Activated CD4-positive, alpha-beta T cell treated with anti-CD3 and anti-CD28 coated beads, Interleukin-2, Interleukin-6, amounts not matched to agents 100 ng/mL and 50 ng/mL, durations not matched to agents 16 hours and 8 hours (primary cell): ENCODE results near the gene ARSA.
A peak's percentile ranks its signal among the peaks of the same experiment; 100 is the strongest.
"Not testable (repeated sequence)": the region's sequence is repeated elsewhere in the genome, so short reads cannot be mapped to it uniquely, and the experiment has no call there.

Experiments
- DNase-seq: peaks from one replicate; pipeline ENCODE4 v3.0.0-alpha.2; 2020

Gene ARSA

GRCh38 chr22:50654664-50655063 is 26.7 kb upstream of the ARSA start:
- DNase-seq, result not testable (repeated sequence)

DNA sequence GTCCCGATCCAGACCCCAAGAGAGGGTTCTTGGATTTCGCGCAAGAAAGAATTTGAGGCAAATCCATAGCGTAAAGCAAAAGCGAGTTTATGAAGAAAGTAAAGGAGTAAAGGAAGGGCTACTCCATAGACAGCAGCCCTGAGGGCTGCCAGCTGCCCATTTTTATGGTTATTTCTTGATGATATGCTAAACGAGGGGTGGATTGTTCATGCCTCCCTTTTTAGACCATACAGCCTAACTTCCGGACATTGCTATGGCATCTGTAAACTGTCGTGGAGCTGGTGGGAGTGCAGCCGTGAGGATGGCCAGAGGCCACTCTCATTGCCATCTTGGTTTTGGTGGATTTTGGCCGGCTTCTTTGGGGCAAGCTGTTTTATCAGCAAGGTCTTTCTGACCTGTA is 25.3 kb upstream of the ARSA start:
- DNase-seq, result no peak

DNA sequence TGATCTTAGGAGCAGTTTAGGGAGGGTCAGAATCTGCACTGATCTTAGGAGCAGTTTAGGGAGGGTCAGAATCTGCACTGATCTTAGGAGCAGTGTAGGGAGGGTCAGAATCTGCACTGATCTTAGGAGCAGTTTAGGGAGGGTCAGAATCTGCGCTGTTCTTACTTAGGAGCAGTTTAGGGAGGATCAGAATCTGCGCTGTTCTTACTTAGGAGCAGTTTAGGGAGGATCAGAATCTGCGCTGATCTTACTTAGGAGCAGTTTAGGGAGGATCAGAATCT is 15.8 kb upstream of the ARSA start:
- not testable (repeated sequence) for DNase-seq

DNA sequence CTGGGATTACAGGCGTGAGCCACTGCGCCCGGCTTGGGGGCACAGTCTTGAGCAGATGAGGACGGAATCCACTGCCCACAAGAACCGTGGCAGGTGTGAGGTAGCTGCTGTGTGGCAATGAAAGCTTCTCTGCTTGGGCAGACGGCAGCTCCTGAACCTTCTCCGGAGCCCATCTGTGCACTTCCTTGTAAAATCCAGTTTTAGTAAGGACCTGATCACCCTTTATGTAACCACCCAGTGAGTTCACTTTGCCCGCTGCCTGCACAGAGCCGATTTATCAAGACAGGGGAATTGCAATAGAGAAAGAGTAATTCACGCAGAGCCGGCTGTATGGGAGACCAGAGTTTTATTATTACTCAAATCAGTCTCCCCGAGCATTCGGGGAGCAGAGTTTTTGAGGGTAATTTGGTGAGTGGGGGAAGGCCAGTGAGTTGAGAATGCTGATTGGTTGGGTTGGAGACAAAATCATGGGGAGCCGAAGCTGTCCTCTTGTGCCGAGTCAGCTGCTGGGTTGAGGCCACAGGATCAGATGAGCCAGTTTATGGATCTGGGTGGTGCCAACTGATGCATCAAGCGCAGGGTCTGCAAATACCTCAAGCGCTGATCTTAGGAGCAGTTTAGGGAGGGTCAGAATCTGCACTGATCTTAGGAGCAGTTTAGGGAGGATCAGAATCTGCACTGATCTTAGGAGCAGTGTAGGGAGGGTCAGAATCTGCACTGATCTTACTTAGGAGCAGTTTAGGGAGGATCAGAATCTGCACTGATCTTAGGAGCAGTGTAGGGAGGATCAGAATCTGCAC is 15.3 kb upstream of the ARSA start:
- DNase-seq, result not testable (repeated sequence)

DNA sequence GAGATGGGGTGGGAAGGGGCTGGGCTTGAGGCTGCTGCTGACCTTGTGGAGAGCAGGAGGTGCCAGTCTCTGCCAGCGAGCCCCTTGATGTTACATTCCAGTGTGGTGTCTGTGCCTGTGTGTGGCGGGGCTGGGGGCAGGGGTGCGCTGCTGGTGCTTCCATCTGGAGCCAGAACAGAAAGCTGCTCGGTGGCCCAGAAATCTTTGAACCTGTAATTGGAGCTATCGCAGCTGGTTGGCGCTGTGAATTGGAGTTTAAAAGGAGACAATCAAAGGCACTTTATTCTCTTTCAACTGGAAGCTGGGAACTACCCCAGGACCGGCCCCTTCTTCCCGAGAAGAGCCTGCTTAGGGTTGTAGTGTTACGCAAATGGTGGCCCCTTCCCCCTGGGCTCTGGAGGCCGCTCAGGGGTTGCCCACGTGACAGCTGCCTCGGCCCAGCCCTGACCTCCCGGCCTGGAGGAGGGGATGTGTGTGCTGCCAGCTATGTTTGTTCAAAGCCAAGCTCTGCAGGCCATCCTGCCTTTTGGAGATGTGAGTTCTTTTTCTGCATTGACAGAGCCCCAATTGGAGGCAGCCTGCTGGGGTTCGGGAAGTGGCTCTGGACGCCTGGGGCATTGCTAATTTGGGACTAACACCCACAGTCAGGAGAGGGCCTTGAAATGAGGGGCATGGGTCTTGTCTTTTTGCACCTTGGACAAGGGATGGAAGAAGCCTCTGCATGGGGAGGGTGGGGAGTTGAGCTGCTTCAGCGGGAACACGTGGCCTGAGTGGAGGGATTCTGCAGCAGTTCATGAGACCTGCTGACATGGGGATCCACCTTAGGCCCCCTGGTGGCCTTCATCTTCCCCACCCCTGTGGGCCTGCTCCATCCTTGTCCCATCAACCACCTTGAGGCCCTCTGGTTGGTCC is 14.0 kb upstream of the ARSA start:
- DNase-seq, result no peak

DNA sequence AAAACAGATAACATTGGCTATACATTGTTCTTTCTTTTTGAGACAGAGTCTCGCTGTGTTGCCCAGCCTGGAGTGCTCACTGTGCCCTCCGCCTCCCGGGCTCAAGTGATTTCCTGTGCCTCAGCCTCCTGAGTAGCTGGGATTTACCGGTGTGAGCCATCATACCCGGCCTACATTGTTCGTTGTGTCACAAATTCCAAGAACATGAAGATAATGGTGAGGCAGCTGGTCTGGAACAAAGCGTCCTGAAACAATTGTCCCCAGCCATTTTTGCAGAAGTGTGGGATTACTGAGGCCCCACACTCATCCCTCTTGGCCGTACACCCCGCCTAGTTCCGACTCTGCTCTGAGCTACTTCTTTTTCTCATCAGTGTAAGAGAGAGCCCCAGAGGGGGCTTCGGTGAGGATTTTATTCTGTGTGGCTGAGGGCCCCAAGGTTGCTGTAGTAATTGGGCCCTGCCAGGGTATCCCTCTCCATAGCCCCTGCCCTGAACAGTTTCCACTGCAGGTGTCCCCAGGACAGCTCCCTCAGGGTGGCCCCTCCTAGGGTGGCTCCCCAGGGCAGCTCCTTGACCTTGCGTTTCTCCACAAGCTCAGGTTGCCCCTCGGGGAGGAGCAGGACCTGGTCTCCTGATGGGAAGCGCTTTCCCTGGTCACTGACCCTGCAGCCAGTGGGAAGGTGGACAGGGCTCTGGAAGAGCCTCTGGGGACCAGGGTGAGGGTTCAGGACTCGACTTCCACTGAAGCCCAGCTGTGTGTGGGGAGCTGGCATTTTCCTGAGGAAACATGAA is 13.1 kb upstream of the ARSA start:
- DNase-seq, result no peak

DNA sequence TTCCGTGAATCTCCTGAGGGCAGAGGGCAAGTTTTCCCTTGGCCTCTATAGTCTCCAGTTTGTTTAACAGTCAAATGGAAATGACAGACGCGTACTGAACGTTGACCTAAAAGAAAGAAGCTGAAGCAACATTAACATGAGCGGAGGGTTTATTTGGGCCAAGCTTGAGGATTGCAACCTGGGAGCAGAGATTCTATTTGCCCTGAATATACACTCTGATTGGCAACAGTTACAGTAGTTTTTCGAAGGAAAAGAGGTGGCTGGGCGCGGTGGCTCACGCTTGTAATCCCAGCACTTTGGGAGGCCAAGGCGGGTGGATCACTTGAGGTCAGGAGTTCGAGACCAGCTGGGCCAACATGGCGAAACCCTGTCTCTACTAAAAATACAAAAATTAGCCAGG is 12.3 kb upstream of the ARSA start:
- not testable (repeated sequence) for DNase-seq

GRCh38 chr22:50635591-50635990 is 7.6 kb upstream of the ARSA start:
- DNase-seq, result no peak

GRCh38 chr22:50633771-50634170 is 5.8 kb upstream of the ARSA start:
- no peak for DNase-seq

DNA sequence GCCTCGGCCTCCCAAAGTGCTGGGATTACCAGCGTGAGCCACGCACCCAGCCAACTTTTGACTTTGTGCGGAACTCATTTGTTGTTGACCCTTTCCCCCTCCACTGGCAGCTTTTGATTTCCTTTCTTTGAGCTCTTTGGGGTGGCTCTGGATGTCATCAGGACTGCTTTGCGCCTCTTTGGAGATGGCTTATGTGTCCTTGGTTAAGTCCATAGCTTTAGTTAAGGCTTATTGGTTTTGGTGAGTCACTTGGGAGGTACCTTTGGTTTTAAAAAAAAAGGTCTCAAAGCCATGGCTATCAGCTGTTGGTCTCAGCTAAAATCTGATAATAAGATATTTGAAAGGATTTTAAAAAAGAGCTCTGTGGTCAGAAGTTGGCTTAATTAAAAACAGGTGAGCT is 5.1 kb upstream of the ARSA start:
- DNase-seq, result no peak

GRCh38 chr22:50630376-50630775 is 2.4 kb upstream of the ARSA start:
- DNase-seq, result no peak

DNA sequence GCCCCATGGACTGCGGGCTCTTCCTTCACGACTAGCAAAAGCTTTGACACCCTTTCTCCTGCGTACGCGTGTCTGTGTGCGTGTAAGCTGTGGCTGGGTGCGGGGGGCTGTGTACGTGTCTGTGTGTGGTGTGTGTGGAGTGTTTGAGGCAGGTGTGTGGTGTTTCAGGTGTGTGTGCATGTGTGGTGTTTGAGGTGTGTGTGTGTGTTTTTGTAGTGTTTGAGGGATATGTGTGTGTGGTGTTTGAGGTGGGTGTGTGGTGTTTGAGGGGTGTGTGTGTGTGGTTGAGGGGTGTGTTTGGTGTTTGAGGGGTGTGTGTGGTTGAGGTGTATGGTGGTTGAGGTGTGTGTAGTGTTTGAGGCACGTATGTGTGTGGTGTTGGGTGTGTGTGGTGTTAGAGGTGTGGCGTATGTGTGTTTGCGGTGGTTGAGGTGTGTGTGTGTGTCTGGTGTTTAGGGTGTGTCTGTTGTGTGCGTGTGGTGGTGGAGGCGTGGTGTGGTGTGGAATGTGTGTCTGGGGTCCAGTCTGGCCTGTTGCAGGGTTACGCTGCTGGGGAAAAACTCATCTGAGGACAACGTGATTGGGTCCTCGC is 687 bp upstream of the ARSA start:
- peak; percentile 20 for DNase-seq

DNA sequence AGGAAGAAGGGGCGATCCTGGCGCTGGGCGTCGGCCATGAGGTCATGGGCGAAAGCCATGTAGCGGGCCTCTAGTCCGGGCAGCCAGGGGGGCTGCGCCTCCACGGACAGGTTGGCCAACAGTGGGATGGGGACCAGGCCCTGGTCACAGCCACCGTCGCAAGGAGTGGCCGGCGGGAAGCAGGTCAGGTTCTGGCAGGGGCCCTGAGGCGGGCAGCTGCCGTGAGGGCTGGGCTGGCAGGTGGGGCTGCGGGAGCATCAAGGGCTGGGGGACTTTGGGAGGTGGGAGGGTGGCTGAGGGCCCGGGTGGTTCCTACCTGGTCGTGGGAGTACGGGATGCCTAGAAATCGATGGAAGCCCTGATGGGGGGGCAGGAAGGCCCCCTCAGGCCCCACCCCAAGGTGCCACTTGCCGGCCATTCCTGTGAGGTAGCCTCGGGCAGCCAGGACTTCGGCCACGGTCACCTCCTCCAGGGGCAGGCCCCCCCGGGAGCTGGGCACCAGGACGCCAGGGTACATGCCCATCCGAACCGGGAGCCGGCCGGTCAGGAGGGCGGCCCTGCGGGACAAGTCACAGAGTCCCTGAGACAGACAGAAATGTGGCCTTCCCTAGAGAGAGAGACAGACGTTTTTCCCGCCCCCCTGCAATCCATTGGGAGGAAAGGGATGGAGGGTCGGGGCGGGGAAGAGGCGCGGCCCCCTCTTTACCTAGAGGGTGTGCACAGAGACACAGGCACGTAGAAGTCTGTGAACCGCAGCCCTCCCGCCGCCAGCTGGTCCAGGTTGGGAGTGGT is 906 bp downstream of the ARSA start:
- DNase-seq, result no peak

- no peak for DNase-seq
Observed at GRCh38 chr22:50626314-50626849, 1.6 kb downstream of the ARSA start.

DNA sequence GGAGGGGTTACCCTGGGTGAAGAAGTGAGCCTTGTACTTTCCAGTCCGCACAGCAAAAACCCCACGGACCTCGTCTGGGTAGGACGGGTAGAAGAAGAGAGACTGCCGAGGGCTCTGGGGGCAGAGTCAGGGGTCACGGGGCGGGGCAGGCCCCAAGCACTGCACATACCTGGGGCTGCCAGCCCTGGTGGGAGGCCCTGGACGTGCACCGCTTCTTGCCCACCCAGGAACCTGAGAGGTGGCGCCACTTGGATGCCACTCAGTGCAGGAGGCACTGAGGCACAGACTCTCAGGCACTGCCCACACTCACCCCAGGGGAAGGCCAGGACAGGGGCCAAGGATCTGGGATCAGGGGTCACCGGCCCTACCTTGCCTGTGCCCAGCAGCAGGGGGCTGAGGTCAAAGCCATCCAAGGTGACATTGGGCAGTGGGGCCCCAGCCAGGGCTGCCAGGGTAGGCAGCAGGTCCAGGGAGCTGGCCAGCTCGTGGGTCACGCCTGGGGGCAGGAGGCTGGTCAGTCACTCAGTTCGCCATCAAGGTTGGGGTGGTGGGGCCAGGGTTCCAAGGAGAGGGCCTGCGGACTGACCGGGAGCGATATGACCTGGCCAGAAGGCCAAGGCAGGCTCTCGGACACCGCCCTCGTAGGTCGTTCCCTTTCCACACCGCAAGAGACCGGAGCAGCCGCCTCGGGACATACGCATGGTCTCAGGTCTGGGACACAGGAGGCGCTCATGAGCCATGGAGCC is 2.2 kb downstream of the ARSA start:
- DNase-seq, result no peak

- DNase-seq, result no peak
Observed at GRCh38 chr22:50625131-50625567, 2.8 kb downstream of the ARSA start.

GRCh38 chr22:50624347-50625130 is 3.4 kb downstream of the ARSA start:
- DNase-seq, result no peak

DNA sequence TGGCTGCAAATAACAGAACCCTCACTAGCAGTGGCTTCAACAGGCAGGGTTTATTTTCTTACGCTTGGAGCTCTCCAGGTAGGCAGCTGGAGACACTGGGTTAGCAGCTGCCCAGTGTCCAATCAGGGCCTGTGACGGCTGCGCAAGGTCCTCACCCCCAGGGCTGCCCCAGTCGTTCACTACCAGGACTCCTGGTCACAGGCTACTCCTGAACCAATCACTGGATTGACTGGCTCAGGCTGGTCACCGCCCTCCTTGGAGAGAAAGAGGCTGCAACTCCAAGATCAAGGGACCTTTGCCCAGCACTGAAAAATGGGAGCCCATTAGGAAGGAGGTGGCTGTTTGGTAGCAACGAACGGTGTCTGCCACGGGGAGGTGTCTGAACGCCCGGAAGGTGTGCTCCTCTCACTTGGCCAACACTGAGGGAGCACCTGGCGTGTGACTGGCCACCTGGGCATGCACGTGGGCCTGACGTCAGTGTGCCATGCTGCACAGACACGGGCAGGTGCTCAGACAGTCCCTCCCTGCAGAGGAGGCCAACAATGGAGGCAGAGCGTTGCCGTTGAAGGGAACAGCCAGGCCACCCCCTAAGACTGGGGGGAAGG is 5.1 kb downstream of the ARSA start:
- no peak for DNase-seq

DNA sequence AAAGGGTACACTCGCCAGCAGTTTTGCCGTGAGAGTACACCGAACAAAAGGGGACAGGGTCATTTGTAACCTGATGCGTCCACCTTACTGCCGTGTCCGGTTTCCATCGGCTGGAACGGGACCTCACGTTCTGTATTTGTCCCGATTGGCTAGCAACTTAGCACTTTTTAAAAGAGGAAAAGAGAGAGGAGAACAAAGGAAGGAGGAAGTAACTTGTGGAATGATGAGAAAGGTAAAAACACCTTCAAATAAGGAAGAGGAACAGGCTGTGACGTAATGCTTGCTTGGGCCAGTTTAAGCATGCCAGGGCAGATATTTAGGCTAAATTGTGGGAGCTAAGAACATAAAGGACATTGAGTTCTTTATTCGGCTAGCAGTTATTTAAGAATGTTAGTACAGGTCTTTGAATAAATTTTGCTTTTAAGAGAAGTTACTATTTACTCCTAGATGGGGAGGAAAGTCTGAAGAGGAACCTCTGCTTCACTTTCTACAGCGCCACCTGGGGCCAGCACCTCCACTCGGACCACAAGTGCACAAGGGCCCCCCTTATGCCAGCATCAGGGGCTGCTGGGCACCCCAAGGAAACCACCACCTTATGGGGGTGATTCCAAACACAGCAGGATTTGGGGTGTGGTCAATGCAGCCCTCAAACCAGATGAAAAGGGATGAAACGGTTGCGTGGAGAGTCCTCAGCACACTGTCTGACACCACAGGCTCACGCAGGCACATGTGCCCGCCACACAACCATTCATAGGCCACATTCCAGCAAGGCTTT is 5.8 kb downstream of the ARSA start:
- DNase-seq, result peak; percentile 37
